Hypothalamus (tissue), 51 donors: ENCODE results near the gene LSM14B.
"Not testable (repeated sequence)": the region's sequence is repeated elsewhere in the genome, so short reads cannot be mapped to it uniquely, and the experiment has no call there.

Experiments
- DNase-seq, 51 donors: peaks; one replicate each; lab custom pipeline; 2025; lab: John Stamatoyannopoulos, UW

Gene LSM14B

DNA sequence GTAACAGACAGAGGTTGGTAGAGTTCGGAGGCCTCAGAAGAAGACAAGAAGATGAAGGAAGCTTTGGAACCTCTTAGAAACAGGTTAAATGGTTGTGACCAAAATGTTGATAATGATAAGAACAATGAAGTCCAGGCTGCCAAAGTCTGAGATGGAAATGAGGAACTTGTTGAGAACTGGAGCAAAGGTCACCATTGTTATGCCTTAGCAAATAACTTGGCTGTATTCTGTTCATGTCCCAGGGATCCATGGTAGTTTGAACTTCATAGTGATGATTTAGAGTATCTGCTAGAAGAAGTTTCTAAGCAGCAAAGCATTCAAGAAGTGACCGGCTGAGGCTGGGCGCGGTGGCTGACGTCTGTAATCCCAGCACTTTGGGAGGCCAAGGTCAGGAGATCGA, 11.1 kb upstream of the LSM14B start:
- no peak for DNase-seq

- DNase-seq = no peak
Observed at GRCh38 chr20:62112368-62112767, 9.9 kb upstream of the LSM14B start.

GRCh38 chr20:62114894-62115293, 7.4 kb upstream of the LSM14B start:
- DNase-seq = no peak

GRCh38 chr20:62115800-62116407, 6.4 kb upstream of the LSM14B start:
- not testable (repeated sequence) for DNase-seq

DNA sequence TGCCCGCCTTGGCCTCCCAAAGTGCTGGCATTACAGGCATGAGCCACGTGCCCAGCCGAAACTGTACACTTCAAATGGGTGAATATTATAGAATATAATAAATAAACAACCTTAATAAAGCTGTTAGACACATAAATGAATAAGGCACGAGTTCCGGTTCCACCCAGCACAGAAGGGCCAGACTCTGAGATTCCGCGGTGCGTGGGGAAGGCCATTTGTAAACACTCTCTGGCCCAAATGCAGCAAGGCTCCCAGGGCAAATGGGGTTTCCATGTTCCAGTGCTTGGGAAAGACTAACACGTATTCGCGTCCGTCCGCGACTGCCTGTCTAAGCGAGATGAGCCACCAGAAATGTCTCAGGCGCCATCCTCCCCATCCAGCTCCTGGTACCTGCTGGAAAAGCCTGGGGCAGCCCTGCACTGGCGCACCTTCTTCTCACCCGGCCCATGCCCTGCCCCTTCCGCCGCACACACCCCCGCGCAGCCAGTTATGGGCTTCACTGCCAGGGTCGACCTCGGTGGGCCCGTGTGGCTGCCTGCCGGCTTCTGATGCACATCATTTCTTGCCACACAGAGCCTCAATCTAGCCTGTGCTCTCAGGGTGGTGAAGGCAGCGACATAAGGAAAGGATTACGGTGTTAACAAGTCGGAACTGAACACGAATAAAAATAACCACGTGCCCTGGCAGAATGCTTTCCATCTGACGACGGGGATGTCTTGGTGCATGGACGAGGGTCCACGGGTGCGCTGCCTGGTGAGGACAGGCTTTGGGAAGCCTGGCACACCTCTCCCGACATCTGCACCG, 5.5 kb upstream of the LSM14B start:
- DNase-seq = no peak

- DNase-seq = no peak
Observed at GRCh38 chr20:62117362-62117646, 5.0 kb upstream of the LSM14B start.

- peak in 1 of 51 donors; percentile 1 for DNase-seq
Observed at GRCh38 chr20:62117658-62118057, 4.6 kb upstream of the LSM14B start.

GRCh38 chr20:62118113-62119043, 3.9 kb upstream of the LSM14B start:
- no peak for DNase-seq

- no peak for DNase-seq
Observed at GRCh38 chr20:62119115-62119514, 3.2 kb upstream of the LSM14B start.

GRCh38 chr20:62119591-62120364, 2.5 kb upstream of the LSM14B start:
- no peak for DNase-seq

DNA sequence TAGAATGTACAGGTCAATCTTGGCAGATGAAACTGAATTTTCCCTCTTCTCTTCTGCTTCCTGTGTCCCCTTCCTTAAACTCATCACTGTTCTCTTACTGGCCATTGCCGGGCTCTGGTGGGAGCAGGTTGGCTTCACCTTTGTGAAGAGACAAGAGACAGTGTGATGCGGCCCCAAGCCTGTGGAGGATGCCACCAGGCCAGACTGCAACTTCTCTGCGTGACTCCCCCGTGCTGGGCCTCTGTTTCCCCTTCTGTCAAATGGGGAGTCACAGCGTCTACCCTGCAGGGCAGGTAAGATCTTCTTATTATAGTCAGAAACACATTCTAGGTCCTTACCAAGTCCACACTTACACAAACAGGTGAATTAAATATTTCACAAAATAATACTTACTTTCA, 1.9 kb upstream of the LSM14B start:
- no peak for DNase-seq

- DNase-seq = peak in 7 of 51 donors; percentile 19 to 72 (median 51)
Observed at GRCh38 chr20:62120990-62121775, 1.1 kb upstream of the LSM14B start.

DNA sequence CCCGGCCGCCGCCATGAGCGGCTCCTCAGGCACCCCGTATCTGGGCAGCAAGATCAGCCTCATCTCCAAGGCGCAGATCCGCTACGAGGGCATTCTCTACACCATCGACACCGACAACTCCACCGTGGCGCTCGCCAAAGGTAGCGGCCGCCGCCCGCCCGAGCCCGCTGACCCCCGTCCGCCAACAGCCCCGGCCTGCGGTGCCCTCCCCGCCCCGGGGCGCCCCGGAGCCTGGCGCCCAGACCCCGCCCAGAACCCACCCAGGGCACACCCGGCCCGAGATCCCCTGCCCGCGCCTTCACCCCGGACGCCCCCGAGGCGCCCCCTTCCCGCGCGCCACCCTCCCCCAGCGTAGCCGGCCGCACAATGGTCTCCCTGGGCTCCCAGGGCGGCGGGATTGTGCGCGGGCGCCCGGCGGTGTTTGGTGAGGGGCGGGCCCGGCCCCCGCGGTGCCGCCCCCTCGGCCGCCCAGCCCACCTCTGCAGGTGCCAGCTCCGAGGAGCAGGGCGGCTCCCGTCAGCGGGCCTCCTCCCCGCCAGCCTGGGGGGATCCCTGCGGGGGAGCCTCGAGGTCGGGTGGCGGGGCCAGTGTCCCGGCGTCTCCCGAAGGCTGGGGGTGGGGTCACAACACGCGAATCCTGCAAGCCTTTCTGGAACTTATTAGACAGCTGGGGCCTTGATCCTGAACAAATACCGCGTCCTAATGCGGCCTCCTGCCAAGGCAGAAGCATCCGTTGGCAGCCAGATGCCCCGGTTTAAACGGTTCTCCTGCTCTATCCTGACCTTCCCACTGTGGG, 577 bp downstream of the LSM14B start:
- DNase-seq = peak in 12 of 51 donors; percentile 22 to 64 (median 40)

GRCh38 chr20:62123450-62124118, 1.3 kb downstream of the LSM14B start:
- no peak for DNase-seq

- DNase-seq = no peak
Observed at GRCh38 chr20:62126141-62126540, 3.9 kb downstream of the LSM14B start.

DNA sequence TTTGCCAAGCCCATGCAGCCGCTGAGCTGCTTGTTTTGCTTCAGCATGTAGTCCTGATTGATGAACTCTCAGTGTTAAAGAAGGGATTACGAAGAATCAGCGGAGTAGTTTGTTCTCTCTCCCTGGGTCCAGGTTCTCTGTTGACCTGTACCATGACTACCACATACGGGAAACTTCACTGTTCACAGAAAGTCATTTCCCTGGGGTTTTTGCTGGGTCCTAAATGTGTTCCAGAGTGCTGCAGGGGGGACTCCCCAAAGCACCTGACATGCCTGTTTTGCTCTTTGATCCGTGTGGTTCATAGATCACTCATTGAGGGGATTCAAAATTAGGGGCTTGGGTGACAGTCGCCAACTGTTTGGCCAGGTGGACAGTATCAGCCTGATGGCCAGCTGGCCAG, 5.5 kb downstream of the LSM14B start:
- DNase-seq = no peak

DNA sequence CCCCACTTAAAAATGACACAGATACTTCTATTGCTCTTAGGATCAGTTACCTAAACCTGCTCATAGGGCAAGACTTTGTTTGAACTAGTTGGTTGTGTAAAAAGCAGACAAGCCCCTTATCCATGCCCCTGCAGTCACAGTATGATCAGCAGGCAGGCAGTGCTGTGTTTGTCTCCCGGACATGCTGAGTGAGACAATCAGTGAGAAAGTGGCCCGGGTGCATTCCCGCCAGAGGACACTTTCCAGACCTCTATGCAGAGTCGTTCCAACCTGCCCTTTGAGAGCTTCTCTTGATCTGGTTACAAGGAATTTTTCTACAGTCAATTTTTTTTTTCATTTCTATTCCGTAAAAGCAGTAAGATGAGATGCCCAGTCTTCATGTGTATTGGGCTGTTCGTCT, 6.2 kb downstream of the LSM14B start:
- no peak for DNase-seq

DNA sequence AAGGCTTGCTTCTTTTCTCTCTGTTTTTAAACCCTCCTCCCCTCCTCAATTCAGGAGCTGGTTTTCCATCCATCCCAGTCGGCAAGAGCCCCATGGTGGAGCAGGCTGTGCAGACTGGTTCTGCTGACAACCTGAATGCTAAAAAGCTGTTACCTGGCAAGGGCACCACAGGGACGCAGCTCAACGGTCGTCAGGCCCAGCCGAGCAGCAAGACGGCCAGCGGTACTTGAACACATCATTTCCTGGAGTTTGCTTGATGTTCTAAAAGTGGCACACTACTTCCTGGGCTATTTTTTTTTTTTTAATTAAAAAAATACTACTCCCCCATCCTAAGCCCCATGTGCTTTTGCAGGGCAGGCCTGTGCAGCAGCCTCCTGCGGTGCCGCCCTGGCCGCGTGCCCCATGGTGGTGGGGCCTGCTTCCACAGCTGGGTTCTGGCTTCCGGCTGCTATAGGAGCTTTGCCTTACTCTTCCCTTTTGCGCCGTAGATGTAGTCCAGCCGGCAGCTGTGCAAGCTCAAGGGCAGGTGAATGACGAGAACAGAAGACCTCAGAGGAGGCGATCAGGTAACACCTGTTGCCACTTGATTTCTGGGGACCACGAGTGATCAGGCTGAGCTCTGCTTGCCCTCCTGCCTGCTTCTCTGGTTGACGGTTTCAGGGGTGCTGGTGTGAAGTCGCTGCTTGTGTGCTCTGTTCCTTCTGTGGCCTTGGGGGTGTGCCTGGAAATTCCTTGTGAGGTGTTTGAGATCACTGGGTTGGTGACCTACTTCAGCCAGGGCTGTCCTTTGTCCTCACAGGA, 7.7 kb downstream of the LSM14B start:
- no peak for DNase-seq
